Heart left ventricle (tissue), 13 donors: ENCODE measurements around the gene IGF1R.

Experiments
- POLR2A ChIP-seq, 2 donors: fragments of 450-650 bp; IDR thresholded peaks; one replicate each; pipeline ENCODE4 v1.6.1; 2017; ENCODE audit warnings: antibody characterized with exemption in 2 of 2, mild to moderate bottlenecking in 2 of 2, moderate library complexity in 2 of 2
- TF ChIP-seq, protein P1 (sequence below), 12 donors: fragments of 200-600 bp; sonication (generic) in 4 of 12; IDR thresholded peaks; one replicate each; pipeline versions ENCODE4 v1.5.0 to v1.8.0; 2018 to 2022; ENCODE audit warnings: antibody characterized with exemption in 12 of 12, mild to moderate bottlenecking in 5 of 12
- donor health status: ischemic (EF 13 %, LVEDD 7.1; RV severe dilation, severe dysfunction).
- donor health status: DM: no; HTN: yes; CAD: no.
- donor health status: DM: no; HTN: no; CAD: no.
- donor health status: ischemic (EF 25% LVEDD 6.9; RV normal size, moderate dysfunction).
- donor health status: ischemic (EF 25% LVEDD 5.7; RV mildly dilated, moderate dysfunction).
- donor health status: ischemic (EF 35%, LVEDD 5.7; RV mildly dilated, moderate dysfunction).
- donor health status: nonischemic (EF 11% LVEDD 7.7; RV severe dilation, severe dysfunction).
- donor health status: DM: yes; HTN: yes; CAD: no.
- donor health status: PGD.
- donor health status: ischemic (EF 29% LVEDD 5.4; RV normal size, mild dysfunction).
- donor health status: nonischemic (EF 23%, LVEDD 6.1; RV moderate dilation, normal function).

DNA sequence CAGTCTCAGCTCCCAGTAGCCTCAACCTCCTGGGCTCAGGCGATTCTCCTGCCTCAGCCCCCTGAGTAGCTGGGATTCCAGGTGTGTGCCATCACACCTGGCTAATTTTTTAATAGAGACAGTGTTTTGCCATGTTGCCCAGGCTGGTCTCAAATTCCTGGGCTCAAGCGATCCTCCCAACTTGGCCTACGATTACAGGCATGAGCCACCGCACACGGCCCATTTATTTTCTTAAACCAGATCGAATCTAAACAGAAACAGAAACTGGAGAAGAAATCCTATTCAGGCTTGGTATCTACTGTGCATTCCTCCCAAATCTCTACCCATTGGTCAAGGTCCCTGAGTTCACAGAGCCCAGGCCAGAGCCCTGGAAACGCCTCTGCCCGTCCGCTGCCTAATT lies 285.1 kb downstream of the IGF1R start:
- TF ChIP-seq, protein P1, sequence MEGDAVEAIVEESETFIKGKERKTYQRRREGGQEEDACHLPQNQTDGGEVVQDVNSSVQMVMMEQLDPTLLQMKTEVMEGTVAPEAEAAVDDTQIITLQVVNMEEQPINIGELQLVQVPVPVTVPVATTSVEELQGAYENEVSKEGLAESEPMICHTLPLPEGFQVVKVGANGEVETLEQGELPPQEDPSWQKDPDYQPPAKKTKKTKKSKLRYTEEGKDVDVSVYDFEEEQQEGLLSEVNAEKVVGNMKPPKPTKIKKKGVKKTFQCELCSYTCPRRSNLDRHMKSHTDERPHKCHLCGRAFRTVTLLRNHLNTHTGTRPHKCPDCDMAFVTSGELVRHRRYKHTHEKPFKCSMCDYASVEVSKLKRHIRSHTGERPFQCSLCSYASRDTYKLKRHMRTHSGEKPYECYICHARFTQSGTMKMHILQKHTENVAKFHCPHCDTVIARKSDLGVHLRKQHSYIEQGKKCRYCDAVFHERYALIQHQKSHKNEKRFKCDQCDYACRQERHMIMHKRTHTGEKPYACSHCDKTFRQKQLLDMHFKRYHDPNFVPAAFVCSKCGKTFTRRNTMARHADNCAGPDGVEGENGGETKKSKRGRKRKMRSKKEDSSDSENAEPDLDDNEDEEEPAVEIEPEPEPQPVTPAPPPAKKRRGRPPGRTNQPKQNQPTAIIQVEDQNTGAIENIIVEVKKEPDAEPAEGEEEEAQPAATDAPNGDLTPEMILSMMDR (IDR thresholded peaks at IDR 0.05) = no peak
- no peak for TF ChIP-seq POLR2A (IDR thresholded peaks at IDR 0.05)
